GM23338 (cell line): ENCODE results near the gene PTPRQ. TPM values are rescaled to one million over a fixed set of nuclear protein-coding genes. Genes with fewer than 3 reads are reported as not detected.
A peak's percentile ranks its signal among the peaks of the same experiment; 100 is the strongest.

ENCODE experiments used
- ATAC-seq: fragments of 200-7000 bp; cut with Tn5 transposase; 3 replicates; pipeline ENCODE4 v1.9.1; 2020
- DNase-seq: peaks from one replicate; pipeline ENCODE4 v3.0.0-alpha.2; 2015; ENCODE audit warnings: low spot score
- H2AFZ ChIP-seq: fragments of 200-600 bp; sonication (generic); 2 replicates; pipeline ENCODE4 v1.8.0; 2016; ENCODE audit warnings: antibody characterized with exemption, mild to moderate bottlenecking, moderate library complexity
- H3F3A ChIP-seq: fragments of 200-600 bp; sonication (generic); replicated peaks from 2 replicates; pipeline ENCODE4 v1.8.0; 2017; ENCODE audit warnings: antibody characterized with exemption, mixed run types, low read depth
- H3K27ac ChIP-seq: fragments of 200-600 bp; sonication (generic); 2 replicates; pipeline ENCODE4 v1.6.1; 2016; ENCODE audit warnings: low read depth
- H3K27me3 ChIP-seq: fragments of 200-600 bp; sonication (generic); 2 replicates; pipeline ENCODE4 v1.8.0; 2016; ENCODE audit warnings: mild to moderate bottlenecking, mixed run types, moderate library complexity; ENCODE audit not compliant: insufficient read depth
- H3K36me3 ChIP-seq: fragments of 200-600 bp; sonication (generic); 2 replicates; pipeline ENCODE4 v1.8.0; 2016; ENCODE audit warnings: mild to moderate bottlenecking; ENCODE audit not compliant: insufficient read depth
- H3K4me1 ChIP-seq: fragments of 200-600 bp; sonication (generic); 2 replicates; pipeline ENCODE4 v1.8.0; 2016; ENCODE audit warnings: mild to moderate bottlenecking, moderate library complexity; ENCODE audit not compliant: insufficient read depth
- H3K4me2 ChIP-seq: fragments of 200-600 bp; sonication (generic); 2 replicates; pipeline ENCODE4 v1.7.1; 2017; ENCODE audit warnings: mixed run types
- H3K4me3 ChIP-seq: fragments of 200-600 bp; sonication (generic); 2 replicates; pipeline ENCODE4 v1.6.1; 2016; ENCODE audit warnings: mixed run types
- H3K79me2 ChIP-seq: fragments of 200-600 bp; sonication (generic); replicated peaks from 2 replicates; pipeline ENCODE4 v1.8.0; 2017; ENCODE audit warnings: mild to moderate bottlenecking; ENCODE audit not compliant: insufficient read depth
- H3K9me2 ChIP-seq: fragments of 200-600 bp; sonication (generic); 2 replicates; pipeline ENCODE4 v1.8.0; 2017; ENCODE audit not compliant: insufficient read depth
- H4K20me1 ChIP-seq: fragments of 200-600 bp; sonication (generic); replicated peaks from 2 replicates; pipeline ENCODE4 v1.8.0; 2017; ENCODE audit warnings: mild to moderate bottlenecking; ENCODE audit not compliant: insufficient read depth
- H3K27ac Mint-ChIP-seq: 2 replicates; pipeline ENCODE4 v1.8.0; 2020; ENCODE audit warnings: inconsistent platforms, mild to moderate bottlenecking, moderate library complexity, mixed read lengths
- H3K27me3 Mint-ChIP-seq: 3 replicates; pipeline ENCODE4 v1.8.0; 2022; ENCODE audit warnings: low read depth, mild to moderate bottlenecking, moderate library complexity, mixed read lengths, inconsistent platforms; ENCODE audit not compliant: insufficient read depth, poor library complexity
- H3K36me3 Mint-ChIP-seq: 3 replicates; pipeline ENCODE4 v1.8.0; 2021; ENCODE audit warnings: low read depth, mild to moderate bottlenecking, inconsistent platforms, moderate library complexity, mixed read lengths
- H3K4me1 Mint-ChIP-seq: 3 replicates; pipeline ENCODE4 v1.8.0; 2020; ENCODE audit warnings: mild to moderate bottlenecking, inconsistent platforms, mixed read lengths
- H3K4me3 Mint-ChIP-seq: 3 replicates; pipeline ENCODE4 v1.8.0; 2021; ENCODE audit warnings: moderate library complexity, mild to moderate bottlenecking, inconsistent platforms, mixed read lengths
- H3K9me3 Mint-ChIP-seq: 3 replicates; pipeline ENCODE4 v1.8.0; 2020; ENCODE audit warnings: moderate library complexity, mild to moderate bottlenecking, inconsistent platforms, mixed read lengths
- CREB1 ChIP-seq: fragments of 250-450 bp; sonication (Bioruptor Pico); IDR thresholded peaks from 2 replicates; pipeline ENCODE4 v1.5.0; 2020; ENCODE audit warnings: low read depth, mild to moderate bottlenecking, moderate library complexity
- CTCF ChIP-seq, 2 experiments: fragments of 200-600 bp in 1 of 2; sonication (generic) in 1 of 2; conservative IDR thresholded peaks; 2 replicates each; pipeline versions ENCODE4 v1.5.1 to v1.6.1; 2016 to 2017; ENCODE audit warnings: antibody characterized with exemption in 2 of 2, low read depth in 2 of 2, mild to moderate bottlenecking in 2 of 2, moderate library complexity in 1 of 2
- ETS1 ChIP-seq: IDR thresholded peaks from 2 replicates; pipeline ENCODE4 v1.6.1; 2016; ENCODE audit warnings: antibody characterized with exemption
- EZH2 ChIP-seq: fragments of 200-600 bp; sonication (generic); IDR thresholded peaks from one replicate; pipeline ENCODE4 v1.8.0; 2017; ENCODE audit warnings: antibody characterized with exemption, mild to moderate bottlenecking, low read depth; ENCODE audit not compliant: unreplicated experiment
- EZH2phosphoT487 ChIP-seq: fragments of 200-600 bp; sonication (generic); IDR thresholded peaks from one replicate; pipeline ENCODE4 v1.8.1; 2018; ENCODE audit warnings: antibody characterized with exemption; ENCODE audit not compliant: unreplicated experiment
- JUNB ChIP-seq: IDR thresholded peaks from one replicate; pipeline ENCODE4 v1.6.1; 2016; ENCODE audit warnings: antibody characterized with exemption; ENCODE audit not compliant: unreplicated experiment
- NANOG ChIP-seq: IDR thresholded peaks from 2 replicates; pipeline ENCODE4 v1.6.1; 2016; ENCODE audit warnings: antibody characterized with exemption, borderline replicate concordance
- POLR2AphosphoS5 ChIP-seq: IDR thresholded peaks from 2 replicates; pipeline ENCODE4 v1.6.1; 2016; ENCODE audit warnings: antibody characterized with exemption, low read depth
- REST ChIP-seq: IDR thresholded peaks from one replicate; pipeline ENCODE4 v1.6.1; 2018; ENCODE audit warnings: antibody characterized with exemption; ENCODE audit not compliant: unreplicated experiment
- STAT1 ChIP-seq: IDR thresholded peaks from one replicate; pipeline ENCODE4 v1.6.1; 2016; ENCODE audit warnings: antibody characterized with exemption; ENCODE audit not compliant: unreplicated experiment
- ZNF114 ChIP-seq: fragments of 250-450 bp; sonication (Bioruptor Pico); IDR thresholded peaks from 2 replicates; pipeline ENCODE4 v1.5.0; 2020; ENCODE audit warnings: mild to moderate bottlenecking, moderate library complexity
- ZNF331 ChIP-seq: fragments of 250-450 bp; sonication (Bioruptor Pico); IDR thresholded peaks from 2 replicates; pipeline ENCODE4 v1.5.0; 2020; ENCODE audit warnings: low read depth, mild to moderate bottlenecking, moderate library complexity
- ZNF462 ChIP-seq: fragments of 250-450 bp; sonication (Bioruptor Pico); IDR thresholded peaks from 2 replicates; pipeline ENCODE4 v1.5.0; 2020; ENCODE audit warnings: mild to moderate bottlenecking, moderate library complexity
- polyA plus RNA-seq: library from polyadenylated mRNA; unstranded; fragments of >200 nt; fragmentation: Nextera tagmentation; extraction: Ambion mirVana; gene quantifications from 2 replicates; pipeline ENCODE4 v1.2.1, GENCODE V29; 2016
- total RNA-seq: library from RNA; depleted of rRNA; stranded (reverse); fragments of >200 nt; shearing (Covaris generic); gene quantifications from 2 replicates; pipeline ENCODE4 v1.2.3, GENCODE V29; 2014

Gene PTPRQ
- total and polyA plus RNA-seq, 2 experiments from 2014 or later = not detected

- Mint-ChIP-seq H3K27ac (no peak overlapping the region), H3K9me3 (no peaks in the 10 kb centered on the region), H3K4me3 (no peak overlapping the region), H3K27me3 (no peaks in the 10 kb centered on the region), H3K4me1 (peaks cover 5% of the 10 kb centered on the region), H3K36me3 (no peaks in the 10 kb centered on the region)
- no peaks in the 10 kb centered on the region for H3F3A ChIP-seq
- H4K20me1 ChIP-seq = no peaks in the 10 kb centered on the region
- H3K4me3 ChIP-seq = no peak overlapping the region
- H3K9me2 ChIP-seq = no peaks in the 10 kb centered on the region
- ATAC-seq (peak; percentile 84), DNase-seq (peak; percentile 54)
- no peak overlapping the region for H3K27ac ChIP-seq
- TF ChIP-seq ZNF462 (CRISPR knock-in tag) (no peak), JUNB (no peak), ZNF114 (no peak), REST (no peak), ZNF331 (no peak), EZH2phosphoT487 (no peak), CTCF (conservative IDR thresholded peaks at IDR 0.05; ENCODE audit: low read depth in 2 of 2) (no peak), EZH2 (no peak), CREB1 (CRISPR knock-in tag) (no peak), STAT1 (no peak), POLR2AphosphoS5 (no peak), NANOG (no peak), ETS1 (no peak)
- no peak overlapping the region for H3K4me2 ChIP-seq
- H3K4me1 ChIP-seq = no peaks in the 10 kb centered on the region
- no peaks in the 10 kb centered on the region for H3K79me2 ChIP-seq
- no peaks in the 10 kb centered on the region for H3K36me3 ChIP-seq
- H3K27me3 ChIP-seq = no peaks in the 10 kb centered on the region
- H2AFZ ChIP-seq = no peak overlapping the region
These were observed 173.7 kb downstream of the PTPRQ start for GRCh38 chr12:80617733-80618132.
